K562 (cell line): ENCODE measurements around the gene PRM3. TPM values are rescaled to one million over a fixed set of nuclear protein-coding genes. Genes with fewer than 3 reads are reported as not detected.

Source experiments
- ADNP ChIP-seq: fragments of 200-800 bp; sonication (Bioruptor generic); IDR thresholded peaks from 2 replicates; pipeline ENCODE4 v1.6.1; 2016; ENCODE audit warnings: missing genetic modification characterization, missing compliant biosample characterization
- CBFB ChIP-seq: sonication (generic); formaldehyde crosslinking; IDR thresholded peaks from 2 replicates; pipeline ENCODE4 v1.4.0; 2020; ENCODE audit warnings: mild to moderate bottlenecking, missing genetic modification reagents
- DMBX1 ChIP-seq: fragments of 250-450 bp; sonication (Bioruptor Pico); IDR thresholded peaks from 2 replicates; pipeline ENCODE4 v1.8.0; 2022; ENCODE audit warnings: inconsistent platforms, mild to moderate bottlenecking, moderate library complexity, borderline replicate concordance
- FOXA3 ChIP-seq, 2 experiments: fragments of 450-650 bp in 1 of 2; sonication (generic) in 1 of 2; formaldehyde crosslinking; IDR thresholded peaks in 1 of 2; conservative IDR thresholded peaks in 1 of 2; 2 replicates each; pipeline versions ENCODE4 v1.4.0 to v1.8.0; 2020 to 2022; ENCODE audit warnings: mild to moderate bottlenecking in 2 of 2, missing genetic modification reagents in 1 of 2
- HIVEP1 ChIP-seq: fragments of 250-450 bp; sonication (Bioruptor Pico); IDR thresholded peaks from 2 replicates; pipeline ENCODE4 v1.4.0; 2020; ENCODE audit warnings: mild to moderate bottlenecking
- LARP7 ChIP-seq: fragments of 450-650 bp; IDR thresholded peaks from 2 replicates; pipeline ENCODE4 v1.6.1; 2016
- MAZ ChIP-seq, 2 experiments: fragments of 450-650 bp in 1 of 2; sonication (generic) in 1 of 2; formaldehyde crosslinking; IDR thresholded peaks in 1 of 2; conservative IDR thresholded peaks in 1 of 2; 2 replicates each; pipeline versions ENCODE4 v1.4.0 to v1.5.0; 2020; ENCODE audit warnings: mild to moderate bottlenecking in 1 of 2, missing genetic modification reagents in 1 of 2
- MBD2 ChIP-seq: sonication (generic); IDR thresholded peaks from 2 replicates; pipeline ENCODE4 v1.6.1; 2016; ENCODE audit warnings: low read depth, borderline replicate concordance
- MED1 ChIP-seq: sonication (generic); formaldehyde crosslinking; IDR thresholded peaks from 2 replicates; pipeline ENCODE4 v1.8.1; 2023; ENCODE audit warnings: missing genetic modification reagents, borderline replicate concordance
- NRF1 ChIP-seq, 2 experiments: fragments of 450-650 bp; IDR thresholded peaks in 1 of 2; conservative IDR thresholded peaks in 1 of 2; 2 replicates each; pipeline ENCODE4 v1.6.1; 2014; ENCODE audit warnings: mild to moderate bottlenecking in 2 of 2
- PBX2 ChIP-seq, 2 experiments: IDR thresholded peaks in 1 of 2; conservative IDR thresholded peaks in 1 of 2; 2 replicates each; pipeline ENCODE4 v1.6.1; 2016; ENCODE audit warnings: low read depth in 2 of 2, mild to moderate bottlenecking in 1 of 2, missing compliant biosample characterization in 1 of 2, missing genetic modification characterization in 1 of 2, moderate library complexity in 1 of 2
- PHB2 ChIP-seq: fragments of 450-650 bp; IDR thresholded peaks from 2 replicates; pipeline ENCODE4 v1.6.1; 2017; ENCODE audit warnings: low read depth
- RCOR1 ChIP-seq, 2 experiments: IDR thresholded peaks; 2 replicates each; pipeline ENCODE4 v1.6.1; 2012; ENCODE audit warnings: low read depth in 2 of 2, low read length in 2 of 2, borderline replicate concordance in 1 of 2, improper control_type of control experiment in 1 of 2
- TSHZ1 ChIP-seq: fragments of 250-450 bp; sonication (Bioruptor Pico); IDR thresholded peaks from 2 replicates; pipeline ENCODE4 v1.4.0; 2020; ENCODE audit warnings: mild to moderate bottlenecking, moderate library complexity
- UBTF ChIP-seq, 2 experiments: IDR thresholded peaks; 2 replicates each; pipeline ENCODE4 v1.6.1; 2012; ENCODE audit warnings: improper control_type of control experiment in 2 of 2, low read depth in 2 of 2, low read length in 2 of 2, borderline replicate concordance in 1 of 2
- ZKSCAN8 ChIP-seq: fragments of 200-800 bp; sonication (Bioruptor generic); IDR thresholded peaks from 2 replicates; pipeline ENCODE4 v1.6.1; 2016; ENCODE audit warnings: missing genetic modification characterization, missing compliant biosample characterization
- ZNF133 ChIP-seq: fragments of 250-450 bp; sonication (Bioruptor Pico); IDR thresholded peaks from 2 replicates; pipeline ENCODE4 v1.4.0; 2020; ENCODE audit warnings: mild to moderate bottlenecking
- polyA plus RNA-seq, 8 experiments: library from polyadenylated mRNA; depleted of rRNA in 4 of 8; stranded (reverse) in 5 of 8; unstranded in 3 of 8; fragments of >200 nt; fragmentation: Nextera tagmentation in 2 of 8; fragmentation: Illumina TruSeq in 1 of 8; extraction: Ambion mirVana in 2 of 8; extraction: Trizol in 1 of 8; gene quantifications; 2 replicates each; pipeline versions ENCODE4 v1.2.1 to v1.2.3, GENCODE V29; 2011 to 2014; ENCODE audit warnings: inconsistent platforms in 1 of 8, missing spikeins in 1 of 8
- total RNA-seq, 7 experiments: library from RNA; depleted of rRNA in 6 of 7; stranded (reverse); fragments of >200 nt in 6 of 7; fragmentation: Illumina TruSeq in 2 of 7; extraction: Trizol in 2 of 7; gene quantifications; 2 replicates each; pipeline versions ENCODE4 v1.2.1 to v1.2.3, GENCODE V29; 2011 to 2021; ENCODE audit warnings: low replicate concordance in 1 of 7
- TF ChIP-seq, protein P1 (sequence below): fragments of 250-450 bp; sonication (Bioruptor Pico); IDR thresholded peaks from 2 replicates; pipeline ENCODE4 v1.8.0; 2022; ENCODE audit warnings: moderate library complexity, mild to moderate bottlenecking, inconsistent platforms

Gene PRM3
- total and polyA plus RNA-seq, 9 of the 15 experiments (the other 6 are each of a cell fraction or from before 2014, with no cell fraction given): not detected

DNA sequence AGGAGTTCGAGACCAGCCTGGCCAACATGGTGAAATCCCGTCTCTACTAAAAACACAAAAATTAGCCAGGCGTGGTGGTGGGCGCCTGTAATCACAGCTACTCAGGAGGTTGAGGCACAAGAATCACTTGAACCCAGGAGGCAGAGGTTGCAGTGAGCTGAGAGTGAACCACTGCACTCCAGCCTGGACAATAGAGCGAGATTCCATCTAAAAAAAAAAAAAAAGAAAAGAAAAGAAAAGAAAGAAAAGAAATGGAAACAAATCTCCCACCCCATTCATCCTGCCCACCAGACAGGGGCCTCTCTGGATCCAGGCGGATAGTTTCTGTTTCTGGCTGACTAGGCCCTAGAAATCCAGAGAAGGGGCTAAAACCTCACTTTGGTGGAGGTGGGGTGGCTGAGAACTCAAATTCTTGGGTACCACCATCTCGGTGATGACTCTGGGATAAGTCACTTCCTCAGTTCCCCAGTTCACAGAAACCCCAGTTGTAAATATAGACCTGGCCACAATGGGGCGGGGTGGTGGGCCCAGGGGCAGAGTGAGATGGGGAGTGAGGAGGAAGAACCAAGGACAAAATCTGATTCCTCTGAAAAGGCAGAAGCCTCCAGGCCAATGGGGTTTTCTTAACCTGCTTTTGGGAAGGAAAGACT, 39.6 kb downstream of the PRM3 start (continued):
- 0 out of 4 replicates have a peak, but pooled peaks of 1 of the 2 experiments have one; percentile 4 for TF ChIP-seq RCOR1 (IDR thresholded peaks at IDR 0.05; ENCODE audit: borderline replicate concordance in 1 of 2, low read depth in 2 of 2, low read length in 2 of 2)
- TF ChIP-seq, protein P1, sequence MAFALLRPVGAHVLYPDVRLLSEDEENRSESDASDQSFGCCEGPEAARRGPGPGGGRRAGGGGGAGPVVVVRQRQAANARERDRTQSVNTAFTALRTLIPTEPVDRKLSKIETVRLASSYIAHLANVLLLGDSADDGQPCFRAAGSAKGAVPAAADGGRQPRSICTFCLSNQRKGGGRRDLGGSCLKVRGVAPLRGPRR: 0 out of 2 replicates have a peak, but pooled peaks have one; percentile 23
- TF ChIP-seq FOXA3 (CRISPR knock-in tag; conservative IDR thresholded peaks at IDR 0.05 in 1 of 2, IDR thresholded peaks at IDR 0.05 in 1 of 2): 0 out of 4 replicates have a peak, but pooled peaks of 1 of the 2 experiments have one; percentile 12
- TF ChIP-seq ADNP: peak; percentile 89; the same call in 1 of the 2 replicates
- no peak for TF ChIP-seq CBFB (CRISPR knock-in tag)
- no peak for TF ChIP-seq ZNF133 (CRISPR knock-in tag)
- no peak for TF ChIP-seq DMBX1
- no peak for TF ChIP-seq PHB2
- no peak for TF ChIP-seq ZKSCAN8 (CRISPR knock-in tag)
- TF ChIP-seq LARP7: 0 out of 2 replicates have a peak, but pooled peaks have one; percentile 59
- no peak for TF ChIP-seq MED1
- TF ChIP-seq MBD2: no peak
- peak in 1 of 2 experiments; percentile 36; a peak in 2 of 4 replicates for TF ChIP-seq MAZ (CRISPR knock-in tag; conservative IDR thresholded peaks at IDR 0.05 in 1 of 2, IDR thresholded peaks at IDR 0.05 in 1 of 2)
- TF ChIP-seq TSHZ1 (CRISPR knock-in tag): no peak
- TF ChIP-seq HIVEP1: no peak
- TF ChIP-seq PBX2 (CRISPR knock-in tag; IDR thresholded peaks at IDR 0.05; ENCODE audit: low read depth): no peak
- no peak for TF ChIP-seq PBX2 (tag; conservative IDR thresholded peaks at IDR 0.05; ENCODE audit: low read depth)
- TF ChIP-seq UBTF (IDR thresholded peaks at IDR 0.05; ENCODE audit: borderline replicate concordance in 1 of 2, low read depth in 2 of 2, low read length in 2 of 2): no peak
- no peak for TF ChIP-seq NRF1 (conservative IDR thresholded peaks at IDR 0.05 in 1 of 2, IDR thresholded peaks at IDR 0.05 in 1 of 2)
